Stomach (tissue), 9 donors: Measurements from ENCODE around the gene ASB9. TPM values are rescaled to one million over a fixed set of nuclear protein-coding genes. Genes with fewer than 3 reads are reported as not detected.

ENCODE experiments used
- DNase-seq, 2 donors: peaks; one replicate each; pipeline versions ENCODE4 v3.0.0 to v3.0.0-alpha.2; 2013 to 2019
- H3K27ac ChIP-seq, 5 donors: fragments of 200-600 bp in 4 of 5; sonication (generic) in 4 of 5; one replicate each; pipeline ENCODE4 v1.5.1; 2013 to 2019; ENCODE audit warnings: mild to moderate bottlenecking in 1 of 5, moderate library complexity in 1 of 5
- H3K27me3 ChIP-seq, 3 donors: fragments of 200-600 bp; sonication (generic); one replicate each; pipeline ENCODE4 v1.5.1; 2017 to 2019; ENCODE audit warnings: mixed run types in 1 of 3
- H3K36me3 ChIP-seq, 4 donors: fragments of 200-600 bp; sonication (generic); 1 replicate in 3 of 4; 2 replicates in 1 of 4; pipeline ENCODE4 v1.5.1; 2016 to 2019
- H3K4me1 ChIP-seq, 4 donors: fragments of 200-600 bp; sonication (generic); one replicate each; pipeline ENCODE4 v1.5.1; 2016 to 2019
- H3K4me3 ChIP-seq, 4 donors: fragments of 200-600 bp; sonication (generic) in 3 of 4; one replicate each; pipeline ENCODE4 v1.5.1; 2016 to 2019; ENCODE audit warnings: mild to moderate bottlenecking in 1 of 4
- H3K9me3 ChIP-seq, 4 donors: fragments of 200-600 bp; sonication (generic); one replicate each; pipeline ENCODE4 v1.5.1; 2016 to 2019
- CTCF ChIP-seq, 7 experiments: fragments of 450-650 bp in 4 of 7; fragments of 200-600 bp in 3 of 7; sonication (generic) in 3 of 7; IDR thresholded peaks; one replicate each; pipeline ENCODE4 v1.5.1; 2016 to 2019; ENCODE audit warnings: antibody characterized with exemption in 7 of 7, control low read depth in 2 of 7, mild to moderate bottlenecking in 1 of 7
- EP300 ChIP-seq: sonication (generic); formaldehyde crosslinking; IDR thresholded peaks from one replicate; pipeline ENCODE4 v1.6.1; 2017; ENCODE audit warnings: antibody characterized with exemption
- POLR2A ChIP-seq, 4 donors: fragments of 450-650 bp; IDR thresholded peaks; one replicate each; pipeline ENCODE4 v1.6.1; 2016; ENCODE audit warnings: antibody characterized with exemption in 4 of 4, control low read depth in 2 of 4, mild to moderate bottlenecking in 1 of 4, moderate library complexity in 1 of 4
- POLR2AphosphoS5 ChIP-seq, 3 donors: sonication (generic); formaldehyde crosslinking; IDR thresholded peaks; one replicate each; pipeline ENCODE4 v1.6.1; 2016; ENCODE audit warnings: antibody characterized with exemption in 3 of 3
- WGBS, 5 donors: extraction: QIAGEN DNeasy Blood & Tissue Kit in 3 of 5; methylation state at CpG; one replicate each; pipeline versions ENCODE4 v1.1.5 to v1.1.7; 2013 to 2018; 5-methylcytosine and 5-hydroxymethylcytosine counted together
- intact Hi-C: fragments of 100-400 bp; cut with DNase I; formaldehyde crosslinking; loops from one replicate; pipeline ENCODE4 v1.15.1; 2023; ENCODE audit warnings: low total_unique reads
- polyA plus RNA-seq, 3 donors: library from polyadenylated mRNA; stranded (reverse); fragments of 200-250 nt; gene quantifications; one replicate each; pipeline ENCODE4 v1.2.3, GENCODE V29; 2013
- total RNA-seq, 5 donors: library from RNA; depleted of rRNA; stranded (reverse); fragments of >200 nt; gene quantifications; one replicate each; pipeline versions ENCODE4 v1.1.0 to v1.2.3, GENCODE V29; 2014 to 2016
- donor health status: healthy with polysubstance abuse.
- donor health status: Bipolar disorder and iron deficiency.
- donor health status: healthy.

The ASB9 gene
- total and polyA plus RNA-seq, 8 donors = 1.6 to 201 (median 4.8) TPM

- TF ChIP-seq POLR2AphosphoS5 (IDR thresholded peaks at IDR 0.05) (no peak), EP300 (no peak), POLR2A (IDR thresholded peaks at IDR 0.05) (no peak), CTCF (IDR thresholded peaks at IDR 0.05) (no peak)
- Histone ChIP-seq H3K27ac (no peak overlapping the region), H3K27me3 (peaks cover 0 to 3% (median 0%) of the 10 kb centered on the region in 3 donors), H3K4me1 (no peaks in the 10 kb centered on the region), H3K9me3 (no peaks in the 10 kb centered on the region), H3K36me3 (no peaks in the 10 kb centered on the region), H3K4me3 (no peak overlapping the region)
- DNase-seq = no peak
- intact Hi-C loops = no loop called here
These were observed 15.0 kb downstream of the ASB9 start for GRCh38 chrX:15254852-15255251.

DNA sequence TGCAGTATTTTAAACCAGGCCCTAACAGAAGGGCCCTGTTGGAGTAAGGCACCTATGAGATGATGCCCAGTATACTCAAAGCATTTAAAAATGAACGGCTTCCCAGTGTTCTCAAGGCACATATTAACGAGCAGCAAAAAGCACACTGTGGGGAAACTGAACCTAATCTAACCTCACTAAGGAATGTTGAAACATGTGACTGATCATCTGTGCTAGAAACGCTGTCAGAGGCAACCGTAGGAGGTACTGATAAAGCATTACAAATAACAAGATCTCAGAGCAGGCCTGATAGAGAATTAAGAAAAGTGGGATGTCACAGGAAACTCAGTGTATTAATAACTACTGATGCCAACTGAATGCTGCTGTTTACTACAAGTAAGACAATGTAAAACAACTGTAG is 24.0 kb downstream of the ASB9 start:
- intact Hi-C loops = no loop called here
- H3K27me3 ChIP-seq = no peaks in the 10 kb centered on the region

DNA sequence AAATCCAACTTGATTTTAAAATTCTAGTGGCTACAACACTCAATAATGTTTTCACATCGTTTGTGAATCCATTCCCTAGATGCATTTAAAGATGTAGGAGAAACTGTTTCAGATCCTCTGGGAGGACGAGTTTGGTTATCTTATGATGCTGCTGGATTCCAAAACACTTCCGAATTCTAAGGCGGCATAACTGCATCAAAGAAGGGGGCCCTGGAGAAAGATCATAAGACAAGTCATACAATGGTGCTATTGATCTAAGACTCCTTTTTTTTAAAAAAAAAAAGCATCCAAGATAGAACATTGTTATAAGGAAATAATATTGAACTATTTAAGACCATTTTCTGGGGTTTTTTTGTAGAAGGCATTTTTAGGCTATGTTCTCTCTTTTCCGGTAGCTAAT is 25.5 kb downstream of the ASB9 start:
- Histone ChIP-seq H3K4me3 (no peak overlapping the region), H3K9me3 (no peaks in the 10 kb centered on the region), H3K4me1 (no peaks in the 10 kb centered on the region), H3K27ac (no peak overlapping the region), H3K27me3 (no peaks in the 10 kb centered on the region), H3K36me3 (no peaks in the 10 kb centered on the region)
- no peak for DNase-seq
- intact Hi-C loops = no loop called here
- no peak for TF ChIP-seq POLR2AphosphoS5 (IDR thresholded peaks at IDR 0.05)
- no peak for TF ChIP-seq POLR2A (IDR thresholded peaks at IDR 0.05)
- no peak for TF ChIP-seq EP300
- no peak for TF ChIP-seq CTCF (IDR thresholded peaks at IDR 0.05)
- WGBS, 5 donors = 71 to 90% (median 84%) methylated on average over 5 of the region's 5 CpGs

More for the DNA sequence above, 24.0 kb downstream of the ASB9 start:
- 37 to 56% (median 43%) methylated on average over 4 of the region's 4 CpGs for WGBS, 5 donors
- Histone ChIP-seq H3K4me3 (no peak overlapping the region), H3K4me1 (no peaks in the 10 kb centered on the region), H3K27ac (no peak overlapping the region), H3K36me3 (no peaks in the 10 kb centered on the region), H3K9me3 (no peaks in the 10 kb centered on the region)
- TF ChIP-seq CTCF (IDR thresholded peaks at IDR 0.05) = no peak
- no peak for TF ChIP-seq EP300
- no peak for TF ChIP-seq POLR2A (IDR thresholded peaks at IDR 0.05)
- no peak for TF ChIP-seq POLR2AphosphoS5 (IDR thresholded peaks at IDR 0.05)
- no peak for DNase-seq

GRCh38 chrX:15242899-15243555 is 26.9 kb downstream of the ASB9 start:
- H3K4me1 ChIP-seq = no peaks in the 10 kb centered on the region
- 7 to 14% (median 7%) methylated on average over 5 of the region's 5 CpGs for WGBS, 5 donors
- H3K27me3 ChIP-seq = no peaks in the 10 kb centered on the region
- no peaks in the 10 kb centered on the region for H3K9me3 ChIP-seq
- H3K4me3 ChIP-seq = no peak overlapping the region
- no peak for TF ChIP-seq POLR2AphosphoS5 (IDR thresholded peaks at IDR 0.05)
- TF ChIP-seq CTCF (IDR thresholded peaks at IDR 0.05) = peak in 4 of 7 experiments; percentile 12 to 48 (median 32)
- no peaks in the 10 kb centered on the region for H3K36me3 ChIP-seq
- DNase-seq = peak in 1 of 2 donors; percentile 82
- intact Hi-C loops = no loop called here
- no peak overlapping the region for H3K27ac ChIP-seq
